GM21515 (cell line): ENCODE results near the gene LMX1A.

ENCODE experiments used
- ATAC-seq: cut with Tn5 transposase; IDR thresholded peaks from one replicate; pipeline ENCODE4 v1.9.1; 2021; ENCODE audit not compliant: unreplicated experiment

The LMX1A gene

DNA sequence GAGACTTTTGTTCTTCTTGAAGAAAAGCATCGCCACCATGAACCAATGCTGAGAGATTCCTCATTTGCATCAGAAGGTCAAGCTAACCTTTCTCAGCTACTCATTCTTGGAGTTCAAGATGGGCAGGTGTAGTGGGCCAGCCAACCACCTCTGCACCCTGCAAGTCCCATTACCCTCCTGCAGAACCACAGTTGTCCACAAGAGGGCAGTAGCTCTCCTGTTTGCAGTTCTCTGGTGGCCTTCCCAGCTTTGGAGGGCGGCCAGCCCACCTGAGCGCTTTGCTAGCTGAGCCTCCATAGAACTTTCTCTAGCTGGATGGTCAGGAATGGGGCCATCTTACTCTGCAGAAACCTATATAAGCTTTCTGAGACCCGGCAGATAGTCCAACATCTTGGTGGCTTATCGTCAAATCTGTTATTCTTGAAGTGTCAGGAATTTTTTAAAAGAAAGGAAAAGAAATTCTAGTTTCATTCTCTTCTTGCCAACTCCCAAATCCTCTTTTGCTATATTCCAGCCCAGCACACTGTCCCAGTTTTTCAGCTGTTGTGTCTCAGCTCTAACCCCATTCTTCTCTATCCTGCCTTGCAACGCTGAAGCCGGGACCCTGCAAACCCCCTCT is 11.0 kb upstream of the LMX1A start:
- peak; percentile 75 for ATAC-seq

- no peak for ATAC-seq
Observed at GRCh38 chr1:165365341-165365740, 8.8 kb upstream of the LMX1A start.

- ATAC-seq: no peak
Observed at GRCh38 chr1:165364568-165365133, 8.1 kb upstream of the LMX1A start.

DNA sequence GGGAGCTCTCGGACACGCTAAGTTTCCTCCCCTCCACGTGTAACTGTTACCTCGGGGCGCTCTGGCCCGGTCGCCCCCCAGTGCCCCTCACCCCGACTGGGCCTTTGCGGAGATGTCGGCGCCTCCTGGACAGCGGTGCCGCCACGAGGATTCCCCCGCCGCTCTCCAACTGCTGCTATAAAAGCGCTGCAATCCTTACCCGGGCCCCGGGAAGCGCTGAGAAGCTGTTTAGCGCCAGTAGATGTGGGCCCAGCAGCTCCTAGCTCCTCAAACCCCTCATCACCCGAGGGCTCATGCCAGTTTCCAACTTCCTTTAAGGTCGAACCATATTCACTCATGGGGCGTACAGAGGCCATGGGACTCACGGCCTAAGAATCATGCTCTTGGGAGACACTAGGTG is 361 bp upstream of the LMX1A start:
- no peak for ATAC-seq

DNA sequence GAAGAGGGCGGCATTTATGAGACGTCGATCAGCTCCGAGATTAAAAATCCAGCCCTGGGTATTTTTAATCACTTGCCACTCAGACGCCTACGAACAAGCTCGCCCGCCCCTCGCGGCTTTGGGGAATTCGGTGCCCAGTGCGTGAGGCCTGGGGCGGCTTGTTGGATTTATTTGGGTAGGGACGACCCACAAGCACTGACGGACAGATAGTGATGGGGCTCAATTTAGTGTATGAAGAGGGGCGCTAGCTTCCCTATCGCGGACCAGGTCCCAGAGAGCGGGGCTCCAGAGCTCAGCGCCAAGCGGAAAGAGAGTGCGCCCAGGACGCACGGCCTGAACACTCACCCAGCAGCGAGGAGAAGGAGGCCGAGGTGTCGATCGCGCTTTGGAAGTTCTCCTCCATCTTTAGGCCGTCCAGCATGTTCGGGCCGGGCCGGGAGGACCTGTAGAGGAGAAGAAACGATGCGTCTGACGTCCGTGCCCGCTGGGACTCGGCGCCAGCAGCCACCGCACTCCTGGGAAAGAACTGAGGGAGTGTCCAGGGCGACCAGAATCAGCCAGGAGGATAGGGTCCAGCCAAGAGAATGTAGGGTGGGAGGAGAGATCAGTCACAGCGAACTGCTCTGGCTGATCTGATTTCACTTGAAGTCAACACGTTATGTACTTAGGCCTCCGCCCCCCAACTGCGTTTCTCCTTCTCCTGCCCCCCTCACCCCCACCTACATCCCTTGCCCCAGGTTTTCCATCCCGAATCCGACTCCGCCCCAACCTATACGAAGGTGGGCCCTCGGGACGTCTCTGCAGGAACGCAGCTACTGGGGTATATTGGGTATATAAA is 1.2 kb downstream of the LMX1A start:
- ATAC-seq: no peak

DNA sequence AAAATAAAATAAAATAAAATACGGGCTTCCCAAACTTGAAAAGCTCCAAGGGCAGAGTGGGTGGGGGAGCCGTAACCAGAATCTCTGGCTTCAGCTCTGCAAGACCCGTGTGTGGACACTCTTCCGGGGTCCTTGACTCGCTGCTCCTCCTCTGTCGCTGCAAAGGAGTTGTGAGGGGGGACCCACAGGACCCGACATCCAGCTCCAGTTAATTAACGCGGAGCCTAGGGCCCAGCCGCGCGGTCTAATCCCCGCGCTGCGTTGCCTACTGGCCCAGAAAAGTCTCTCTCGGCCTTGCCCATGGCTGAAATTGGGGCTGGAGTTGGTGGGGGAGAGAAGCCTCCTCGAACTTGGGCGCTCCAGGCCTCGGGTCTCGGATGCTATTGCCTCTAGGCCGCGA is 1.8 kb downstream of the LMX1A start:
- ATAC-seq: no peak

DNA sequence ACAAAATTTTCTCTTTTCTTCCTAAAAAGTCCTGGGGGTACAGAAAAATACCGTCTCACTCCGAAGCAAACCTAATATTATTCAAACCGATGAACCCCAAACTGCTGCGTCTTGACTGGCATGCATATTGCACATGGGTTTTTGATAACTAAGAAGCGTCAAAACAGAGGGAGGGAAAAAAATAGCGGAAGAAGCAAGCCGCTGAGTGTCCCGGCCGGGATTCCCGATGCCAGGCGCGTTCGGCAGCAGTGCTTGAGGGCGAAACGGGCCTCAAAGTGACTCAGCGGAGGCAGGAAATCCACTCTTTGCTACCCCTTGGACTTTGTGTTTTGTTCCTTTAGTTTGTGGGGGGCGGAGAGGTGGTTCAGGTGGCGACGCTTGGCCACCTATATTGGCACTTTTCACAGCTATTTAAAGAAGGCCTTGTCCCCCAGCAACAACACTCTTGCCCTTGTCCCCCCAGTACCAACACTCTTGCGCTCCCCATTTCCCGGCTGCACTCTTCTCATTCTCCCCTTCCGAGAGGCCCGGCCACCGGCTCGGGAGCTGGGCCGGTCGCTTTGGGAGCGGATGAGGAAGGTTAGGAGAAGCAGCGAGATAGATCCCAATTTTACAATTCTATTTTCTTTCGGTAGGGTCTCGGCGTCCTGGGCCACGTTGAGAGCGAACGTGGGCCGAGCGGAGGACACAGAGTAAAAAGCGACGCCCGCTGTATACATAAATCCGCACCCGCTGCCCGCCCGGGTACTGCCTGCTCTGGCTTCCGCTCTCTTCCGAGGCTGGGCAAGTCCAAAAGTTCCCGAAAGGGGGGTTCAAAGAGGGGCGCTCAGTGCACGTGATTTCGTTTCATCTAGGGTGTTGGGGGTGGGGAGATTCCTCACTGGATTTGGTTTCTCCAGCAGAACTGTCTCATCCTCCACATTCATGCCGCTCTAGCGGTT is 2.5 kb downstream of the LMX1A start:
- no peak for ATAC-seq

DNA sequence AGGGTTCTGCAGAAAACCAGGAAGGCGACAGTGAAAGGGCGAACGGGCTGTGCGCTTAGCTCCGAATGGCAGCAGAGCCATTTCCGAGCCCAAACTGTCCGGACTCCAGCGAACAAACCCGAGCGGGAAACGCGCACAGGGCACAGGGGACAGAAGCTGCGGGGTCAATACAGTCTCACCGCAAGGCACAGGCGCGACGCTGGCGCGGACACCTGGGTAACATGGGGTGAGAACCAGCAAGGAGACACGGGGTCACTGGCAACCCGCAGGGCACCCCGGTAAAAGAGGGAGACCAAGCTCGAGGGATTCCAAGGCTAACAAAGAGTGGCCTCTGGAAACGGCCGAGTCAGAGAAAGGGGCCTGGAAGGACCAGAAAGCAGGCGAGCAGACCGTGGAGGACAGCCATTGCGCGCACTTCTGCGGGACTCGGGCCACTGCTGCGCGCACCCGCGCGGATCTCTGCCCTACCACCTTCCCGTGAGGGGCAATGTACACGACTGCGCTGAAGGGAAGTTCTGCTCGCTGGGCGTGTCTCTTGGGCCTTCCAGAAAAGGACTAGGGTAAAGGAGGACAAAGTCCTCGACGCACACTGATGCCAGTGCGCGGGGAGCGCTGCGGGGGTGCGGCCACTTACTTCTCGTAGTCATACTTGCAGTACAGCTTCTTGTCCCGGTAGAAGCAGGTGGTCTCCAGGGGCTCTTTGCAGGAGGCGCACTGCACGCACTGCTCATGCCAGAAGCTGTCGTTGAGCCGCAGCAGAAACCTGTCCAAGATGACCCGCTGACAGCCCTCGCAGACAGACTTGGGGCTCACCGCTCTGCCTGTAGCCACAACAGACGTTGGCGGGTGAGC is 3.8 kb downstream of the LMX1A start:
- ATAC-seq: no peak

DNA sequence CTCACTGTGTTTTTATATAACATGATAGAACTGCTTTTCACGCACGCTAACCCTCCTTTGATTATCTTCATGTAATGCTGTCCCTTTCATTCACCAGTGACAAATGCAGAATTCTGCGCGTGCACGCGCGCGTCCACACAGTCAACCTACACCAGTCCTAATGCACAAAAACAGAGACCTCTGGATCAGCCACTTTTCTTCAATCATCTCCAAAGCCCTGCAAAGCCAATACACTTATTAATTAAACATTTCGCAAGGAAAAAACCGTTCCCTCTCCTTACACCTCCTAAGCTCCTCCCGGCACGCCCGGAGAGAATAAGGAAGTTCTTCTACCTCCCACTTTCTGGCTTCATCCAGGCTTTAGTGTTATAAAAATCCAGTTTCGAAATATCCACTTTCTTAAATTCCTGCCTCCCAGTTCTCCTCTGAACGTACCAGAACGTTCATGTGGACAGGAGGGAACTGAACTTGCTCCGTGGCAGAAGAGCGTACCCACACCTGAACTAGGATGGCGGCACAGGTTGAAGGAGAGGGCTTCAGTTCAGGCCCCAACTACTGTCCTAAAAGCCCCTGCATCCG is 4.6 kb downstream of the LMX1A start:
- no peak for ATAC-seq

- no peak for ATAC-seq
Observed at GRCh38 chr1:165350840-165351239, 5.7 kb downstream of the LMX1A start.

- no peak for ATAC-seq
Observed at GRCh38 chr1:165345502-165345901, 11.0 kb downstream of the LMX1A start.

- ATAC-seq: no peak
Observed at GRCh38 chr1:165344736-165345135, 11.8 kb downstream of the LMX1A start.

- no peak for ATAC-seq
Observed at GRCh38 chr1:165344198-165344597, 12.3 kb downstream of the LMX1A start.

- no peak for ATAC-seq
Observed at GRCh38 chr1:165342587-165342986, 13.9 kb downstream of the LMX1A start.

GRCh38 chr1:165342168-165342567 is 14.3 kb downstream of the LMX1A start:
- ATAC-seq: no peak

- ATAC-seq: no peak
Observed at GRCh38 chr1:165339164-165339563, 17.4 kb downstream of the LMX1A start.

DNA sequence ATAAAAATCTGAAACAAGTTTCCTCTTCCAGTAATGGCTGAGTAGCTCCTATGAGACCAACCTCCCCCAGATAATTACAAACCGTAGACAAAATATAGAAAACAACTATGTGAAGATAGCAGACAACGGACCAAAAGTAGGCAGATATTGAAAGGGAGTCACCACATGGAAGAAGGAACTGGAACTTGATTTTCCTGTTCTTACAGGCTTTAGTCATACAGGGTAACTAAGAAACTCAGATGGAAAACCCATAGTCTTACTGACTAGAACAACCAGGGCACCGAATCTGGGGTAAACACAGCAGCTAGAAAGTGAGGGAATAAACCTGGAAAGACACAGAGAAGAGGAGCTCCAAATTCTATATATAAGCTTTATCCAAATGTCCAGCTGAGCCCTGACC is 26.0 kb downstream of the LMX1A start:
- no peak for ATAC-seq

- ATAC-seq: no peak
Observed at GRCh38 chr1:165329104-165329503, 27.4 kb downstream of the LMX1A start.

GRCh38 chr1:165328136-165328535 is 28.4 kb downstream of the LMX1A start:
- ATAC-seq: no peak

DNA sequence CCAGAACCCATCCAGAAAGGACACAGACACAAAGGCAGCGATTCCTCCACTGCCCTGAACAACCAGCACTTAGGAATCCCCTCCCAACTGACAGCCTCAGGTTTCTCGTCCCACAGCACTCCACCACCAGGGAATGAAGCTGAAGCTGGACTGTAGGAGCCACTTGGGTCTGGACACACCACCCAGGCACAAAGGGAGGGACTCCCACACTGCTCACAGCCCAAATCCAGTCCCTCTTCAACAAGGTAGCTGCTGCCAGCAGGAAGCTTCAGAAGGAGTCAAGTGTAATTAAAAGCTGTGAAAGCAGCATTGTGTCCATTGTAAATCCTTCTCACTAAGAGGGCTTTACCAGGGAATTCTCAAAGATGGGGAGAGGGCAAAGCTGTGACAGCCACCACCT is 29.0 kb downstream of the LMX1A start:
- no peak for ATAC-seq
